Esophagus squamous epithelium (tissue), 5 donors: Measurements from ENCODE around the gene TMEM214. TPM values are rescaled to one million over a fixed set of nuclear protein-coding genes. Genes with fewer than 3 reads are reported as not detected.

Experiments used
- DNase-seq: peaks from one replicate; lab custom pipeline; 2025; lab: John Stamatoyannopoulos, UW
- H3K27ac ChIP-seq, 4 donors: fragments of 200-600 bp; sonication (generic); one replicate each; pipeline ENCODE4 v1.5.1; 2016 to 2019; ENCODE audit warnings: mild to moderate bottlenecking in 1 of 4
- H3K27me3 ChIP-seq, 4 donors: fragments of 200-600 bp; sonication (generic); 1 replicate in 3 of 4; 2 replicates in 1 of 4; pipeline versions ENCODE4 v1.5.1 to v1.6.0; 2017 to 2021; ENCODE audit warnings: antibody characterized with exemption in 1 of 4
- H3K36me3 ChIP-seq, 3 donors: fragments of 200-600 bp; sonication (generic); one replicate each; pipeline ENCODE4 v1.5.1; 2016 to 2019
- H3K4me1 ChIP-seq, 3 donors: fragments of 200-600 bp; sonication (generic); one replicate each; pipeline ENCODE4 v1.5.1; 2017 to 2019
- H3K4me3 ChIP-seq, 4 donors: fragments of 200-600 bp; sonication (generic); 1 replicate in 3 of 4; 2 replicates in 1 of 4; pipeline ENCODE4 v1.5.1; 2016 to 2019; ENCODE audit warnings: mild to moderate bottlenecking in 2 of 4, moderate library complexity in 1 of 4
- H3K9me3 ChIP-seq, 3 donors: fragments of 200-600 bp; sonication (generic); one replicate each; pipeline ENCODE4 v1.5.1; 2016 to 2019
- POLR2A ChIP-seq, 4 donors: fragments of 450-650 bp; IDR thresholded peaks; one replicate each; pipeline ENCODE4 v1.6.1; 2017; ENCODE audit warnings: antibody characterized with exemption in 4 of 4, mild to moderate bottlenecking in 4 of 4, moderate library complexity in 3 of 4
- WGBS, 2 donors: methylation state at CpG; one replicate each; pipeline ENCODE4 v1.1.5; 2018; 5-methylcytosine and 5-hydroxymethylcytosine counted together
- intact Hi-C: fragments of 100-400 bp; cut with DNase I; formaldehyde crosslinking; loops from one replicate; pipeline ENCODE4 v1.15.0; 2022
- total RNA-seq, 4 donors: library from RNA; depleted of rRNA; stranded (reverse); fragments of >200 nt; gene quantifications; one replicate each; pipeline ENCODE4 v1.1.0, GENCODE V29; 2016
- TF ChIP-seq, protein P1 (sequence below), 6 experiments: fragments of 450-650 bp in 4 of 6; fragments of 200-600 bp in 2 of 6; sonication (generic) in 2 of 6; IDR thresholded peaks; one replicate each; pipeline ENCODE4 v1.5.1; 2016 to 2019; ENCODE audit warnings: antibody characterized with exemption in 6 of 6, mild to moderate bottlenecking in 4 of 6, moderate library complexity in 4 of 6
- donor health status: DM: yes; HTN: yes; CAD: no.

Gene TMEM214
- total RNA-seq, 4 donors from 2014 or later = 15.7 to 34.5 (median 32.1) TPM

DNA sequence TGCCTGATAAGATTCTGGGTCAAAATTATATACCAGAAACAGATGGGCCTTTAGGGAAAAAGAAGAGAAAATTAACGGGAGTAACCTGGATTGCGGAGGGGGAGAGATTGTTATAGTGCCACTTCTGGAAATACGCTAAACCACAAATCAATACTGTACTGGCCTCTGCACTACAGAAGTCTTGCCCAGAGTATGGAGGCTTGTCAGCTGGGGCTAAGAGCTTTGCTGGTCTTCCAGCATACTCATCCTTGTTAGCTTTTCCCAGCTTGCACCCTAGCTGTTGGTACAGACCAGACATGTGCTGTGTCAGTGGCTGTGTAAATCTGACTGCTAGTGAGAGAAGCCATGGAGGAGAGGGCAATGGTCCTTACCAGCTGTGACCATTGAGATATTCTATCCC is 27.6 kb downstream of the TMEM214 start:
- peaks cover 0 to 4% (median 0%) of the 10 kb centered on the region in 3 donors for H3K4me1 ChIP-seq
- DNase-seq = no peak
- H3K27ac ChIP-seq = no peak overlapping the region
- peaks cover under 1 to 83% (median 7%) of the 10 kb centered on the region in 3 donors for H3K36me3 ChIP-seq
- H3K9me3 ChIP-seq = no peaks in the 10 kb centered on the region
- no peak for TF ChIP-seq POLR2A (IDR thresholded peaks at IDR 0.05)
- TF ChIP-seq, protein P1, sequence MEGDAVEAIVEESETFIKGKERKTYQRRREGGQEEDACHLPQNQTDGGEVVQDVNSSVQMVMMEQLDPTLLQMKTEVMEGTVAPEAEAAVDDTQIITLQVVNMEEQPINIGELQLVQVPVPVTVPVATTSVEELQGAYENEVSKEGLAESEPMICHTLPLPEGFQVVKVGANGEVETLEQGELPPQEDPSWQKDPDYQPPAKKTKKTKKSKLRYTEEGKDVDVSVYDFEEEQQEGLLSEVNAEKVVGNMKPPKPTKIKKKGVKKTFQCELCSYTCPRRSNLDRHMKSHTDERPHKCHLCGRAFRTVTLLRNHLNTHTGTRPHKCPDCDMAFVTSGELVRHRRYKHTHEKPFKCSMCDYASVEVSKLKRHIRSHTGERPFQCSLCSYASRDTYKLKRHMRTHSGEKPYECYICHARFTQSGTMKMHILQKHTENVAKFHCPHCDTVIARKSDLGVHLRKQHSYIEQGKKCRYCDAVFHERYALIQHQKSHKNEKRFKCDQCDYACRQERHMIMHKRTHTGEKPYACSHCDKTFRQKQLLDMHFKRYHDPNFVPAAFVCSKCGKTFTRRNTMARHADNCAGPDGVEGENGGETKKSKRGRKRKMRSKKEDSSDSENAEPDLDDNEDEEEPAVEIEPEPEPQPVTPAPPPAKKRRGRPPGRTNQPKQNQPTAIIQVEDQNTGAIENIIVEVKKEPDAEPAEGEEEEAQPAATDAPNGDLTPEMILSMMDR (IDR thresholded peaks at IDR 0.05) = no peak
- WGBS, 2 donors = 83 to 86% methylated on average over 3 of the region's 3 CpGs
- intact Hi-C loops = no loop called here
- H3K4me3 ChIP-seq = no peak overlapping the region
- no peaks in the 10 kb centered on the region for H3K27me3 ChIP-seq

DNA sequence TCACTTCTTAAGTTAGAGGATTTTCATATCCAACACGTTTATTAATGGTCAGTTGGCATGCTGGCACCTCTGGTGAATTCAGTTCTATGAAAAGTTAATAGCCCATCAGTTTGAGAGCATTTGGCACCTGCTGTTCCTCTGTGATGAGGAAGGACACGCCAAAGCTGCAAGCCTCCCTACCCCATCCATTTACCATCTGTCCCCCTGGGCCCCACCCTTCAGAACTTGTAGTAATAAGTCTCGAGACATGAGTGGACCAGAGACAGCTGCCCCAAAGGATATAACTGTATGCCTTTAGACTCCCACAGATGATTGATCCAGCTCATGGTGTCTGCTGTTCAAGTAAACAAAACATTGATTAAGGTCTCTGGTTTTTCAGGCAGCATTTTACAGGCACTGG is 32.4 kb downstream of the TMEM214 start:
- no peak for TF ChIP-seq POLR2A (IDR thresholded peaks at IDR 0.05)
- TF ChIP-seq, protein P1 (IDR thresholded peaks at IDR 0.05) = no peak
- 90 to 93% methylated on average over 2 to 3 of the region's 3 CpGs for WGBS, 2 donors
- peaks cover 8 to 23% (median 20%) of the 10 kb centered on the region in 3 donors for H3K4me1 ChIP-seq
- H3K27ac ChIP-seq = no peak overlapping the region
- peaks cover 0 to 83% (median 10%) of the 10 kb centered on the region in 3 donors for H3K36me3 ChIP-seq
- H3K27me3 ChIP-seq = no peaks in the 10 kb centered on the region
- H3K9me3 ChIP-seq = no peaks in the 10 kb centered on the region
- DNase-seq = no peak
- H3K4me3 ChIP-seq = no peak overlapping the region
- intact Hi-C loops = no loop called here

DNA sequence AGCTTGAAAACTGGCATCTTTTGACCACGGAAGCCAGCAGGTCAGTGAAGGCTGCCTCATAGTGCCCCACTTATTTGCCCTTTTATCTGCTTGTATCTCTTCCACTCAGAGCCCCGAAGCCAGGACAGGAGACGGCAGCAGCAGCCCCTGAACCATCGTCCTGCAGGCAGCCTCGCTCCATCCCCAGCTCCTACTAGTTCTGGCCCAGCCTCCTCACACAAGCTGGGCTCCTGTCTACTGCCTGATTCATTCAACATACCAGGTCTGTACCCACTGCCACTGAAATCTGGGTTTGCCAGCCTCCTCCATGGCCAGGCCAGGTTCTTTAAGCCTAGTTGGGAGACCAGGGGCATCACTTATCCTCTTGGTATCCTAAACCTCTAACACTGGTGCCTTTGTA is 34.6 kb downstream of the TMEM214 start:
- intact Hi-C loops = no loop called here
- H3K36me3 ChIP-seq = peaks cover 0 to 68% (median 10%) of the 10 kb centered on the region in 3 donors
- no peaks in the 10 kb centered on the region for H3K27me3 ChIP-seq
- DNase-seq = no peak
- 88 to 100% methylated on average over 2 to 5 of the region's 5 CpGs for WGBS, 2 donors
- TF ChIP-seq, protein P1 (IDR thresholded peaks at IDR 0.05) = no peak
- no peak for TF ChIP-seq POLR2A (IDR thresholded peaks at IDR 0.05)
- no peak overlapping the region for H3K27ac ChIP-seq
- H3K4me3 ChIP-seq = no peak overlapping the region
- peaks cover 16 to 40% (median 29%) of the 10 kb centered on the region in 3 donors for H3K4me1 ChIP-seq
- no peaks in the 10 kb centered on the region for H3K9me3 ChIP-seq

DNA sequence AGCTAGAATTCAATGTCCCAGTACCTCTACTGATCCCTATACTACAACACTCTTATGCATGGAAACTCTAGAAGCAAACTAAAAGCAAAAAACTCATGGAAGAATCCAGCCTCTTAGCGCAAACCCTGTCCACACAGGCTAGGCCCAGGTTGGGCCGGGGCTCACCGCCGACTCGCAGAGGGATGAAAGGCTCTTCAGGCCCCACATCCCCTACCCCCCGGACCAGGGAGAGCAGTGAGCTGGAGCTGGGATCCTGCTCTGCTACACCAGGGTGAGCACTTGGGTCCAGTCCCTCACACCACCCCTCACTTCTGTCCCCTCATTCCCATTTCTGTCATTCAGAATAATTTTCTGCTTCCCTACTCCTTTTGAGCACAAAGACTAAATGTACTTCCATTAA is 36.7 kb downstream of the TMEM214 start:
- Histone ChIP-seq H3K27ac (peak overlapping the region in 1 of 4 donors; percentile 98), H3K27me3 (no peaks in the 10 kb centered on the region), H3K9me3 (no peaks in the 10 kb centered on the region), H3K36me3 (peaks cover 0 to 59% (median 10%) of the 10 kb centered on the region in 3 donors), H3K4me3 (no peak overlapping the region), H3K4me1 (peaks cover 16 to 61% (median 32%) of the 10 kb centered on the region in 3 donors)
- intact Hi-C loops = no loop called here
- TF ChIP-seq, protein P1 (IDR thresholded peaks at IDR 0.05) = no peak
- no peak for TF ChIP-seq POLR2A (IDR thresholded peaks at IDR 0.05)
- no peak for DNase-seq
- WGBS, 2 donors = 83 to 95% methylated on average over 6 of the region's 6 CpGs

DNA sequence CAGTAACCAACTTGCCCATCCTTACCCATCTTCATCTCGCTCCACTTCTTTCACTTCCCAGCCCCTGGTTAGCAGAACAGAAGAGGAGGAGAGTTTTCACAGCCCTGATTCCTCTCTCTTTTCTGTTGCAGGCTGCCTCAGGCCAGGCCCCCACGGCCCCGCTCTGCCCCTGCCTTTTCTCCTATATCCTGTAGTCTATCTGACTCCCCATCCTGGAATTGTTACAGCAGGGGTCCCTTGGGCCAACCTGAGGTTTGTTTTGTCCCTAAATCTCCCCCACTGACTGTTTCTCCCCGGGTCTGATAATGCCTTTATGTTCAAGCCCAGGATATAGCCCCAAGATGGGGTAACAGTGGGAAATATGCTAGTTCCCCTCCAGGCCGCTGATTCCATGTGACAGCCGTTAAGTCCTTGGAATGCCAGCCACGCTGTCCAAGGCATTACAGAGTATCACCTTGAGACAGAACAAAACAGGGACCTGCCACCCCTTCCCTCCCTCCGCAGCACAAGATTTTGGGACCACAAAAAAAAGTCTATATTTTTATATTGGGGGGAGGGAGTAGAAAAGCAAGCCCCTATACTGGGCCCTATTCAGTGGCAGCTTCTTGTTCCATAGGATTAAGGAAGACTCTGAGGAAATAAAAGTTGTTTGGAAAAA is 37.3 kb downstream of the TMEM214 start:
- H3K27me3 ChIP-seq = no peaks in the 10 kb centered on the region
- intact Hi-C loops = no loop called here
- H3K27ac ChIP-seq = peak overlapping the region; percentile 90 to 98 (median 94)
- no peaks in the 10 kb centered on the region for H3K9me3 ChIP-seq
- DNase-seq = no peak
- H3K4me3 ChIP-seq = peak overlapping the region; percentile 70 to 96 (median 82)
- peaks cover 0 to 52% (median 10%) of the 10 kb centered on the region in 3 donors for H3K36me3 ChIP-seq
- peaks cover 16 to 67% (median 38%) of the 10 kb centered on the region in 3 donors for H3K4me1 ChIP-seq
- WGBS, 2 donors = 85 to 86% methylated on average over 8 of the region's 8 CpGs
- TF ChIP-seq, protein P1 (IDR thresholded peaks at IDR 0.05) = no peak
